ENCODE measurements around the gene ZRSR2. TPM values are rescaled to one million over a fixed set of nuclear protein-coding genes. Genes with fewer than 3 reads are reported as not detected.

Gene ZRSR2
- total RNA-seq, 1 donor from 2014 or later: 9.5 TPM

GRCh38 chrX:15848576-15848975, 58.3 kb downstream of the ZRSR2 start:
- DNase-seq (ENCODE audit: extremely low read depth, low read depth, low spot score): no peak

- DNase-seq (ENCODE audit: extremely low read depth, low read depth, low spot score): no peak
Observed at GRCh38 chrX:15849555-15849954, 59.3 kb downstream of the ZRSR2 start.

- DNase-seq (ENCODE audit: extremely low read depth, low read depth, low spot score): no peak
Observed at GRCh38 chrX:15853586-15854079, 63.3 kb downstream of the ZRSR2 start.

GRCh38 chrX:15854080-15854655, 63.9 kb downstream of the ZRSR2 start:
- DNase-seq (ENCODE audit: extremely low read depth, low read depth, low spot score): no peak

GRCh38 chrX:15854712-15855567, 64.7 kb downstream of the ZRSR2 start, which contains the start of gene AP1S2:
AP1S2 (minus strand) TSS chrX:15854813; CDS start chrX:15852524, 2,289 bp downstream.
- peak; percentile 55 for DNase-seq (ENCODE audit: extremely low read depth, low read depth, low spot score)

GRCh38 chrX:15855568-15856221, 65.4 kb downstream of the ZRSR2 start:
- no peak for DNase-seq (ENCODE audit: extremely low read depth, low read depth, low spot score)

- no peak for DNase-seq (ENCODE audit: extremely low read depth, low read depth, low spot score)
Observed at GRCh38 chrX:15856222-15856587, 65.9 kb downstream of the ZRSR2 start.

- no peak for DNase-seq (ENCODE audit: extremely low read depth, low read depth, low spot score)
Observed at GRCh38 chrX:15856636-15857035, 66.4 kb downstream of the ZRSR2 start.

- no peak for DNase-seq (ENCODE audit: extremely low read depth, low read depth, low spot score)
Observed at GRCh38 chrX:15858051-15858450, 67.8 kb downstream of the ZRSR2 start.

GRCh38 chrX:15860921-15861320, 70.6 kb downstream of the ZRSR2 start:
- DNase-seq (ENCODE audit: extremely low read depth, low read depth, low spot score): no peak

GRCh38 chrX:15864023-15864422, 73.7 kb downstream of the ZRSR2 start:
- DNase-seq (ENCODE audit: extremely low read depth, low read depth, low spot score): no peak

- no peak for DNase-seq (ENCODE audit: extremely low read depth, low read depth, low spot score)
Observed at GRCh38 chrX:15864629-15865028, 74.3 kb downstream of the ZRSR2 start.

GRCh38 chrX:15866147-15866546, 75.9 kb downstream of the ZRSR2 start:
- no peak for DNase-seq (ENCODE audit: extremely low read depth, low read depth, low spot score)

GRCh38 chrX:15869695-15870094, 79.4 kb downstream of the ZRSR2 start:
- no peak for DNase-seq (ENCODE audit: extremely low read depth, low read depth, low spot score)

GRCh38 chrX:15870310-15870709, 80.0 kb downstream of the ZRSR2 start:
- no peak for DNase-seq (ENCODE audit: extremely low read depth, low read depth, low spot score)

Other genes with a start within 250 kb of the ZRSR2 start
- not detected in 2 replicates for gene ACE2, start 189.5 kb upstream of the ZRSR2 start, total RNA-seq
- gene CLTRN, start 125.7 kb upstream of the ZRSR2 start, total RNA-seq: 0.12 and 2.1 TPM in 2 replicates
- gene CA5B, start 52.2 kb upstream of the ZRSR2 start, total RNA-seq: 1.4 and 7.1 TPM in 2 replicates
- 75.2 and 80.2 TPM in 2 replicates for gene AP1S2, start 64.3 kb downstream of the ZRSR2 start, total RNA-seq